ENCODE data around the gene ZSCAN5A.
"Not testable (repeated sequence)": the region's sequence is repeated elsewhere in the genome, so short reads cannot be mapped to it uniquely, and the experiment has no call there.

Gene ZSCAN5A

GRCh38 chr19:56199687-56200086, 115.0 kb downstream of the ZSCAN5A start:
- TF ChIP-seq, protein P1, sequence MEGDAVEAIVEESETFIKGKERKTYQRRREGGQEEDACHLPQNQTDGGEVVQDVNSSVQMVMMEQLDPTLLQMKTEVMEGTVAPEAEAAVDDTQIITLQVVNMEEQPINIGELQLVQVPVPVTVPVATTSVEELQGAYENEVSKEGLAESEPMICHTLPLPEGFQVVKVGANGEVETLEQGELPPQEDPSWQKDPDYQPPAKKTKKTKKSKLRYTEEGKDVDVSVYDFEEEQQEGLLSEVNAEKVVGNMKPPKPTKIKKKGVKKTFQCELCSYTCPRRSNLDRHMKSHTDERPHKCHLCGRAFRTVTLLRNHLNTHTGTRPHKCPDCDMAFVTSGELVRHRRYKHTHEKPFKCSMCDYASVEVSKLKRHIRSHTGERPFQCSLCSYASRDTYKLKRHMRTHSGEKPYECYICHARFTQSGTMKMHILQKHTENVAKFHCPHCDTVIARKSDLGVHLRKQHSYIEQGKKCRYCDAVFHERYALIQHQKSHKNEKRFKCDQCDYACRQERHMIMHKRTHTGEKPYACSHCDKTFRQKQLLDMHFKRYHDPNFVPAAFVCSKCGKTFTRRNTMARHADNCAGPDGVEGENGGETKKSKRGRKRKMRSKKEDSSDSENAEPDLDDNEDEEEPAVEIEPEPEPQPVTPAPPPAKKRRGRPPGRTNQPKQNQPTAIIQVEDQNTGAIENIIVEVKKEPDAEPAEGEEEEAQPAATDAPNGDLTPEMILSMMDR (conservative IDR thresholded peaks at IDR 0.05; ENCODE audit: low read length): no peak
- H3K4me3 ChIP-seq (ENCODE audit: low read length): no peak overlapping the region
- DNase-seq (ENCODE audit: low read depth): no peak

DNA sequence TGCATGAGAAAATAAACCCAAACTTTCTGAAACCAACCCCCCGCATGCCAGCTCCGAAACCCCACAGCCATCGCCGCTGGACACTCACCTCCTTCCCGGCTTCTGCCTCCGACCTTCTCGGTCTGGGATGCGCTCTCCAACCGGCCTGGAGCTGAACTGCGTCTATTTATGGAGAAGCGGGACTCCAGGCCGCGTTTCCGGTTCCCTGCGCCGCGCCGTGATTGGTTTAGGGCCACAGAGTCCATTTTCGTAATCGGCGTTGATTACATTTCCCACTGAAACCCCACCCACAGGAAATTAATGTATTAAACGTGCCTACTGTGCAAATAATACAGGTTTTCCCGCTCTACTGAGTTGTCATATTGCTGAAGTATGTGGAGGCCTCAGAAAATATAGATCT, 117.0 kb downstream of the ZSCAN5A start, which contains the start of gene ZSCAN5B:
Gene ZSCAN5B (minus strand): TSS at position 138 of the 400 bp plus-strand sequence. CDS start 4,731 bp downstream, outside the sequence.
- DNase-seq (ENCODE audit: low read depth); H3K4me3 ChIP-seq (ENCODE audit: low read length): not testable (repeated sequence)

GRCh38 chr19:56193981-56194640, 120.5 kb downstream of the ZSCAN5A start:
- H3K4me3 ChIP-seq (ENCODE audit: low read length): no peak overlapping the region
- TF ChIP-seq, protein P1 (conservative IDR thresholded peaks at IDR 0.05; ENCODE audit: low read length): no peak
- no peak for DNase-seq (ENCODE audit: low read depth)

DNA sequence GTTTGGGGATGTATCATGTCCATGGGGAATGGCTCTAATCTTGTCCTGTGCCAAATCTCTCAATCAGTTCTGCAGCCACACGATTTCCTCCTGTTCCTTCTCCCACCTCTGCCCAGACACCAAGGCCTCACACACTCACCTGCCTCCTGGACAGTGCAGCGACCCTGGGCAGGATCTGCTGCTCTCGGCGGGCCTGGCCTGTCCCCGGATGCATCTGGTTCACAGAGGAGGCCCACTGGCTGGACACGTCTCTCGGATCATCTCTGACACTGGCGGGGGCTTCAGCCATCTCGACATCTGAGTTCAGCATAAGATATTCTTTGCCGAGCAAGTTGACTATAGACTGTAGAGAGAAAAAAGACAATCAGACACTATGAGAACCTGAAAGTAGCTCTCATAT, 122.9 kb downstream of the ZSCAN5A start:
- no peak for DNase-seq (ENCODE audit: low read depth)
- TF ChIP-seq, protein P1 (conservative IDR thresholded peaks at IDR 0.05; ENCODE audit: low read length): no peak

GRCh38 chr19:56191115-56191514, 123.5 kb downstream of the ZSCAN5A start:
- no peak overlapping the region for H3K4me3 ChIP-seq (ENCODE audit: low read length)
- DNase-seq (ENCODE audit: low read depth): no peak
- TF ChIP-seq, protein P1 (conservative IDR thresholded peaks at IDR 0.05; ENCODE audit: low read length): no peak

More for the DNA sequence above, 122.9 kb downstream of the ZSCAN5A start:
- H3K4me3 ChIP-seq (ENCODE audit: low read length): no peak overlapping the region

DNA sequence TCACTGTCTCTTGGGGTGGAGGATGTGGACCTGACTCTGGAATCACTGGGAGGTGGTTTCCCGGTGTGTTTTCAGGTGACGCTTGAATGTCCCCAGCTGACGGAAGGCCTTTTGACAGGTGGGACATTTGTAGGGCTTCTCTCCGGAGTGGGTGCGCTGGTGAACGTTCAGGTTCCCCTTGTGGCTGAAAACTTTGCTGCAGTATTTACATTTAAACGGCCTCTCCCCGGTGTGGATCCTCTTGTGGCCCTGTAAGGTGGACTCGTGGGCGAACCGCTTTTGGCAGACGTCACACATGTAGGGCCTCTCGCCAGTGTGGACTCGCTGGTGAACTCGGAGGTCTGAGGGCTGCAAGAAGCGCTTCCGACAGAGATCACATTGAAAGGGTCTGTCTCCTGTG, 124.9 kb downstream of the ZSCAN5A start:
- H3K4me3 ChIP-seq (ENCODE audit: low read length): no peak overlapping the region
- TF ChIP-seq, protein P1 (conservative IDR thresholded peaks at IDR 0.05; ENCODE audit: low read length): no peak
- DNase-seq (ENCODE audit: low read depth): no peak

GRCh38 chr19:56177564-56178243, 136.9 kb downstream of the ZSCAN5A start:
- H3K4me3 ChIP-seq (ENCODE audit: low read length): no peak overlapping the region
- TF ChIP-seq, protein P1 (conservative IDR thresholded peaks at IDR 0.05; ENCODE audit: low read length): no peak
- DNase-seq (ENCODE audit: low read depth): no peak
